Right lobe of liver (tissue), 6 donors: ENCODE results near the gene PRR5. TPM values are rescaled to one million over a fixed set of nuclear protein-coding genes. Genes with fewer than 3 reads are reported as not detected.
"Not testable (repeated sequence)": the region's sequence is repeated elsewhere in the genome, so short reads cannot be mapped to it uniquely, and the experiment has no call there.

Experiments
- ATAC-seq, 4 donors: fragments of 200-7000 bp; cut with Tn5 transposase; one replicate each; pipeline ENCODE4 v1.9.1; 2020; ENCODE audit warnings: mild to moderate bottlenecking in 4 of 4, moderate library complexity in 4 of 4
- DNase-seq, 3 donors: peaks; one replicate each; pipeline ENCODE4 v3.0.0-alpha.2; 2020
- H3K27ac ChIP-seq, 3 donors: fragments of 200-600 bp; one replicate each; pipeline ENCODE4 v1.8.0; 2022
- H3K27me3 ChIP-seq, 2 donors: fragments of 200-600 bp; one replicate each; pipeline ENCODE4 v1.8.0; 2022
- H3K36me3 ChIP-seq, 4 donors: fragments of 200-600 bp; sonication (generic) in 1 of 4; one replicate each; pipeline versions ENCODE4 v1.5.1 to v1.8.0; 2017 to 2022; ENCODE audit warnings: control low read depth in 1 of 4
- H3K4me1 ChIP-seq, 4 donors: fragments of 200-600 bp; sonication (generic) in 1 of 4; one replicate each; pipeline versions ENCODE4 v1.5.1 to v1.8.0; 2017 to 2022; ENCODE audit warnings: control low read depth in 1 of 4
- H3K4me3 ChIP-seq, 3 donors: fragments of 200-600 bp; one replicate each; pipeline ENCODE4 v1.8.0; 2022
- H3K9me3 ChIP-seq, 4 donors: fragments of 200-600 bp; sonication (generic) in 1 of 4; one replicate each; pipeline versions ENCODE4 v1.5.1 to v1.8.0; 2017 to 2022; ENCODE audit warnings: control low read depth in 1 of 4
- CTCF ChIP-seq, 4 donors: fragments of 200-600 bp in 3 of 4; fragments of 450-650 bp in 1 of 4; IDR thresholded peaks; one replicate each; pipeline versions ENCODE4 v1.5.1 to v1.8.0; 2016 to 2022; ENCODE audit warnings: antibody characterized with exemption in 4 of 4, mild to moderate bottlenecking in 2 of 4
- POLR2A ChIP-seq: fragments of 450-650 bp; IDR thresholded peaks from one replicate; pipeline ENCODE4 v1.6.1; 2017; ENCODE audit warnings: antibody characterized with exemption, mild to moderate bottlenecking
- WGBS: methylation state at CpG from one replicate; pipeline ENCODE4 v1.1.6; 2018; ENCODE audit warnings: low coverage, low lambda C conversion rate; ENCODE audit not compliant: insufficient coverage; ENCODE audit errors: missing lambda C conversion rate; 5-methylcytosine and 5-hydroxymethylcytosine counted together
- intact Hi-C, 2 donors: fragments of 100-400 bp; cut with DNase I; formaldehyde crosslinking; loops; one replicate each; pipeline versions ENCODE4 v1.11.2 to v1.14.1; 2022
- total RNA-seq, 6 experiments: library from RNA; depleted of rRNA in 2 of 6; stranded (reverse); fragments of >200 nt in 2 of 6; fragmentation: NEBNext Ultra II Directional in 3 of 6; extraction: Animal tissue kit (Norgen Biotek cat#: 25700) in 3 of 6; gene quantifications; one replicate each; pipeline versions ENCODE4 v1.1.0 to v1.2.4, GENCODE V29; 2016 to 2023
- donor health status: DM: no; HTN: yes; CAD: no.
- donor health status: DM: no; HTN: no; CAD: no.
- donor health status: DM: no; HTN: no; CAD: no.
- donor health status: DM: no; HTN: yes; CAD: no.
- donor health status: DM: no; HTN: yes; CAD: no.

The PRR5 gene
- total RNA-seq, 6 experiments from 2014 or later = 14.1 to 25.3 (median 20.2) TPM

DNA sequence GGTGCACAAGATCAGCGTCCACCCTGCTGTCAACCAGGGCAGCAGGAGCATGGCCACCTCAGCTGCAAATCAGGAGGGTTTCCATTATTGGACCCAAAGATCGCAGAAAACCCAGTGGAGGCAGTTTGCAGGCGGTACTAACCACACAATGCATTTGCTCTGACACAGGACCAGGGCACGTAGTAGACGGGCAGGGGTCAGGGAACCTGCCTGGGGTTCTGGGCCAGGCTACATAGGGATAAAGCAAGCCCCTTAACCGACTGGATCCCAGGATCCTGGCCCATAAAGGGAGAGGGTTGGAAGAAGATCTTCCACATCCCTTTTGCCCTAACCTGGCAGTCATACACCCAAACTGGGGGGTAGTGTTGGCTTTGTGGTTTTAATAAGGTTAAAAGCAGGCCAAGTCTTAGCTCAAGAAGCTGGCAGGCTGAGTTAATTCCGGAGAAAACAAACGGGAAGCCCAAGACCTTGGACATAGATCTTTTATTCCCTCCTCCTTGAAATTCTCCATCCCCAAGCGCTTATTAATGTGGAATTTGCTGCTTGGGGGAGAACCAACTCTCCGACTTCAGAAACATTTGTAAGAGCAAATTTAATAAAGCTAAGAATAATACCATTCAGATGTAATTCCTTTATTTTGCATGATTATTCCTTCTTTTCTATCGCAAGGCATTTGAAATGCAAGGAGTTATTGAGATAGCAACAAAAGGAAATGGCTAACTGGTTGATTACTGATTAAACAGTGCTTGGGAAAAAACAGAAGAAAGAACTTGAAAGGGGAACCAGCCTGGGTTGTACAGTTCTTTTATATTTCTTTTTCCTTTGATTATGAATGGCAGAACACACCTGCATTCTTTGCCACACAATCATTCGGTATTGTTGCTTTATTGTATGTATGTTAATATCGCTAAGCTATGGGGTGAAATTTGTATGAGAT, 44.1 kb downstream of the PRR5 start:
- DNase-seq (no peak), ATAC-seq (no peak)
- H3K9me3 ChIP-seq = no peaks in the 10 kb centered on the region
- intact Hi-C loops = no loop called here
- no peaks in the 10 kb centered on the region for H3K4me1 ChIP-seq
- no peaks in the 10 kb centered on the region for H3K36me3 ChIP-seq
- H3K4me3 ChIP-seq = no peak overlapping the region
- TF ChIP-seq CTCF (IDR thresholded peaks at IDR 0.05) (no peak), POLR2A (no peak)
- no peak overlapping the region for H3K27ac ChIP-seq
- H3K27me3 ChIP-seq = no peaks in the 10 kb centered on the region
- WGBS = 26% methylated on average over 8 of the region's 13 CpGs

GRCh38 chr22:44747784-44748127, 45.8 kb downstream of the PRR5 start:
- H3K27me3 ChIP-seq, H3K4me3 ChIP-seq, H3K4me1 ChIP-seq, ATAC-seq, H3K9me3 ChIP-seq, intact Hi-C loops, H3K36me3 ChIP-seq, H3K27ac ChIP-seq: not testable (repeated sequence)
- peak in 1 of 3 donors; percentile 10 for DNase-seq
- WGBS = 84% methylated on average over 3 of the region's 4 CpGs

DNA sequence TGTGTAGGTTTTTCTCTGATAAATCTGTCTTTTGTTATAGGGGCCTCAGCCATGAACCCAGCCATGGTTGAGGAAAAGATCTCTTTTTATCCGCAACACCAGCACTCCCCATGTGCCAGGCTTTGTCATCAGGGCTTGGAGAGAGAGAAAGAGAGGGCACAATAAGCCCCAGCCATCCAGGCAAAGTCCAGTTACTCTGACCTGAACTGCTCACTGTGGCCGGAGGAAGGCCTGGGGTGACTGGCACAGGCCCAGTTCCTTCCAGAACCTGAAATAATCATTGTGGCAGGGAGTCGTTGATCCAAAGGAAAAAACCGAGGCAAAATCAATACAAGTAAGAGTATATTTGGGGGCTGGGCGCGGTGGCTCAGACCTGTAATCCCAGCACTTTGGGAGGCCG, 46.5 kb downstream of the PRR5 start:
- H3K4me1 ChIP-seq = no peaks in the 10 kb centered on the region
- no peaks in the 10 kb centered on the region for H3K36me3 ChIP-seq
- H3K4me3 ChIP-seq = no peak overlapping the region
- WGBS = 54% methylated on average over 4 of the region's 7 CpGs
- intact Hi-C loops = no loop called here
- TF ChIP-seq CTCF (IDR thresholded peaks at IDR 0.05) (no peak), POLR2A (no peak)
- DNase-seq (peak in 1 of 3 donors; percentile 56), ATAC-seq (peak; percentile 68 to 90 (median 80))
- no peaks in the 10 kb centered on the region for H3K9me3 ChIP-seq
- H3K27ac ChIP-seq = no peak overlapping the region
- no peaks in the 10 kb centered on the region for H3K27me3 ChIP-seq

GRCh38 chr22:44750481-44750880, 48.5 kb downstream of the PRR5 start:
- ATAC-seq (no peak), DNase-seq (no peak)
- 67% methylated on average over 1 of the region's 1 CpG for WGBS
- H3K27ac ChIP-seq = no peak overlapping the region
- H3K27me3 ChIP-seq = no peaks in the 10 kb centered on the region
- H3K9me3 ChIP-seq = no peaks in the 10 kb centered on the region
- H3K36me3 ChIP-seq = no peaks in the 10 kb centered on the region
- no peak overlapping the region for H3K4me3 ChIP-seq
- intact Hi-C loops = no loop called here
- no peaks in the 10 kb centered on the region for H3K4me1 ChIP-seq
- TF ChIP-seq CTCF (IDR thresholded peaks at IDR 0.05) = no peak
- TF ChIP-seq POLR2A = no peak
